GM15510 (cell line): Measurements from ENCODE around the gene CYP3A7.

ENCODE experiments used
- POLR2A ChIP-seq: IDR thresholded peaks from 3 replicates; pipeline ENCODE4 v1.6.1; 2011; ENCODE audit warnings: borderline replicate concordance; ENCODE audit not compliant: insufficient read length; ENCODE audit errors: extremely low read depth

Gene CYP3A7

DNA sequence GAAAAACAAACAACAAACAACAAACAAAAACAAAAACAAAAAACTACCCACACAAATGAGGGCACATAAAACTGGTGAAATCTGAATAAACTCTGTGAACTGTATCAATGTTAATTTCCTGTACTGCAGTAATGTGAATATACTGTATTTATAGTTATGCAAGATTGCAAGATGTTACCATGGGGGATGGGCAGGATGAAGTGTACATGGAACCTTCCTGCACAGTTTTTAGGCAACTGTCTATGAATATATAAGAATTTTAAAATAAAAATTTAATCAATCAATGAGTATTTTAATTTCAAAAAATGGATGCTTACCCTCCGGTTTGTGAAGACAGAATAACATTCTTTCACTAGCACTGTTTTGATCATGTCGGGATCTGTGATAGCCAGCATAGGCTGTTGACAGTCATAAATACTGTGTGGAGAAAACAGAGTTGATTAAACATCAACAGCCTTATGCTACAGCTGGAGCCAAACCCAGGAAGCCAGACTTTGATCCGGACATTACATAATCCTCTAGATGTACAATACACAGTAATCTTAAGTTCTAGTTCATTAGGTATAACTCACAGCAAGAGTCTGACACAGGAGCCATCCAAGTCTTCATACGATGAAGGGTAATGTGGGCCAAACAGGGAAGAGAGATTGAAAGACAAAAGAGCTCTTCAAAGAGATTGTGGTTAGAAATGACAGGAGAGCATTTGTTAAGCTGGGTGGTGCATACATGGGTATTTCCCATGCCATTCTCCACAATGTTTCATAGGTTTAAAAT, 14.8 kb downstream of the CYP3A7 start:
- TF ChIP-seq POLR2A, result no peak

DNA sequence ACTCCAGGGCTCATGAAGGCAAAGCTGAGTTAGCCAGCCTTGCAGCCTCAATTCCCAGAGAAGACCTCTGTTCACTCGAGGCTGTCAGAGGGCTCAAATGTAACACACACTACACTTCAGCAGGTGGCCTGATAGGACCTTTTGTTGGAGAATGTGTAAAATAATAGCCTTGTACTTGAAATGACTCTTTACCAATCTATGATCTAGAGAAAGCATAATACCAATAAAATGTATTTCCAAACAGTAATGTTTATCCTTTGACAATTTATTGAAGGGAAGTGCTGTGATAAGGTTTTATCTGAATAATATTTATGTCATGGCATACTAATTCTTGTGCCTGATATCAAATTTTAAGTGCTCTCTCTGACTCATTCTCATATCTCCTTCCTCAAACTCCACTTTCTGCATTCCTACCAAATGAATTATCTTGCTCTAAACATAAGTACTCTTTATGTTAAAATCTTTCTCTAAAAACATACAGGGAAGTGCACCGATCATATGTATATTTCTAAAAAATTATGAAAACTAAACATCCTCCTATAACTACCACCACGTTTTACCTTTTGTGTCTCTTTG, 20.9 kb downstream of the CYP3A7 start:
- TF ChIP-seq POLR2A, result no peak

DNA sequence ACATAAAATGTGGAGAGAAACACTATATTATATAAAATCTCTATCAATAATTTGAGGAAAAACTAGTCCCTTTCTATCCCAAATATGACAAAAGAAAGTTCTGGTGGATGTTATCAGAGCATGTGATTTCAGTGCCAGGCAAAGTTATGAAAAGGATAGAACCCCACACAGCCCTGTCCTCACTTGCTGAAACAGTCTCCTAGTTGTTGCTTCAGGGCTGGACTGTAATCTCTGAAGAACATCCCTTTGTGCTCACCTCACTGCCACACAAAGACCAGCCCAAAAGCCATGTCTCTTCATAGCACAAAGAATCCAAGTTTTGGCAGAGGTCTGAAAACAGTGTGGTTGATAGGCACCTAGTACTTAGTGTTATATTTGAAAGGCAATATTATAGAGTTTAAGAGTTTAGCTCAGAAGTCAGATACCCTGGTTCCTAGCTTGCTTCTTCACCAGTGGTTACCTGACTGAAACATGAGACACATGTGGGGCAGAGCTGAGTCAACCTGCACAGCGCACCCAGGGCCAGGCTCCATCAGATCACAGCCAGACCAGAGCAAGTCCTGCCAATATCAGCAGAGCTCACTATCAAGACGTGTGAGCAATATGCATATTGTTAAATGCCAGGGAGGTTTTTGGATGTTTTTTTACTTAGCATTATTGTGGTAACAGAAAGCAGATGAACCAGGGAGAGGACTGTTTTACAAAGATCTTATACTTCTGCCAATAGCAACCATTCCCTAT, 25.0 kb downstream of the CYP3A7 start:
- no peak for TF ChIP-seq POLR2A

DNA sequence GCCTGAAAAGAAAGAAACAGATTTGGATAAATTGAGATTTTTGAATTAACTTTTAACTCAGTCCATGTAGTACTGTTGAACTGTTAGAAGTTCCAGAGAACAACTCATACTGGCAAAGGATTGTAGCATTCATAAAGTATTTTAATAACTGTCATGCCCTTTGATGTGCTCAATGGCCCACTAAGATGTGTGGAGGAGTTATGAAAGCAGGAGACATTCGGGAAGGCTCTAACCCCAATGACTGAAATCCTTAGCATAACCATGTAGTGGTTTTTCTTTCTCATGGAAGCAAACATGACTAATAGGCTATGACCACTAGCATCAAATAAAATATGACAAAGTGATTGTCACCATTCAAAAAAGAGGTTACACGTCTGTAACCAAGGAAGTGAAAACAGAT, 25.7 kb downstream of the CYP3A7 start:
- TF ChIP-seq POLR2A, result no peak

DNA sequence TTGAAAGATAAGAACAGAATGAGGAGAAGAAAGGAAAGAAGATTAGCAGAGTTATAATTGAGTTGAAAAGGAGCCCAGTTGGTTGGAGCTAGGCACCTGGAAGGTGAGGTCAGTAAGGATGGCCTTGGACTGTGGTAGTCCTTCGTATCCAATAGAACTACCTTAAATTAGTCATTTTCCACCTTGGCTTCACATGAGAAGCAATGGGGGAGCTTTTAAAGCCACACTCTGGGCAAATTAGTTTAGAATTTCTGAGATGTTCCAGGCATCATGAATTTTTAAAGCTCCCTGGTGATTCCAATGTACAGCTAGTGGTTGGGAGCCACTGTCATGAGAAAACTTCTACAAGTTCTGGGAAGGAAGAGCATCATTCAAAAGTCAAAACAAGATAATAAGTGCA, 27.9 kb downstream of the CYP3A7 start:
- no peak for TF ChIP-seq POLR2A

DNA sequence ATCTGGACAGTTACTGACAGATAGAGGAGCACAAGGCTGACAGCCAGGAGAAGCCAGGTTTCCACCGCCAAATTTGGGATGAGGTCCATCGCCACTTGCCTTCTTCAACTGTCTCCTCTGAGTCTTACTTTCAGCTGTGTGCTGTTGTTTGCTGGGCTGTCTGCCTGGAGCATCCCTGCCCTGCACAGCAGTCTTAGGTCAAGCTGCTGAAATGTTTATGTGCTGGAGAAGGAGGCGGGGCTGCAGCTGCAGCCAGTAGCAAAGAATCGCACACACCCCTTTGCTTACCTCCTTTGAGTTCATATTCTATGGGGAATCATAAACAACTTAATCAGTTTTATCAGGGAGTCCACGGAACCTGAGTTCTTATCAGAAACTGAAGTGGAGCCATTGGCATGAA, 35.0 kb downstream of the CYP3A7 start:
- TF ChIP-seq POLR2A, result no peak

DNA sequence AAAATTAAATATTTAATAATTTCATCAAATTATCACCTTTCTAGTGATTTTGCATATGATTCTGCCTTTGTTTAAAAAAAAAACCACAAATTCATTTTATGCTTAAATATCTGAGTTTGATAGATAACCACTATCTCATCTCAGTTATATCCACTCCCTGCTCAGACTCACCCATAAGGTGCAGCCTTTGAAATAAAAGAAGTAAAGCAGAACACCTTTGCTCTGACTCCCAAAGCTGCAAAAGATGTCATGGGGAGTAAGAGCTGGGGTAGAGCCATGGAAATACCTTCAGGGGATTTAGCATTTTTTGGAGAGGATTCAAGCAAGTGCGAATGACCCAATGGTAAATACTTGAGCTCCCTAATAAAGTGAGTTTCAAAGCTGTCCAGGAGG, 40.1 kb downstream of the CYP3A7 start:
- no peak for TF ChIP-seq POLR2A

DNA sequence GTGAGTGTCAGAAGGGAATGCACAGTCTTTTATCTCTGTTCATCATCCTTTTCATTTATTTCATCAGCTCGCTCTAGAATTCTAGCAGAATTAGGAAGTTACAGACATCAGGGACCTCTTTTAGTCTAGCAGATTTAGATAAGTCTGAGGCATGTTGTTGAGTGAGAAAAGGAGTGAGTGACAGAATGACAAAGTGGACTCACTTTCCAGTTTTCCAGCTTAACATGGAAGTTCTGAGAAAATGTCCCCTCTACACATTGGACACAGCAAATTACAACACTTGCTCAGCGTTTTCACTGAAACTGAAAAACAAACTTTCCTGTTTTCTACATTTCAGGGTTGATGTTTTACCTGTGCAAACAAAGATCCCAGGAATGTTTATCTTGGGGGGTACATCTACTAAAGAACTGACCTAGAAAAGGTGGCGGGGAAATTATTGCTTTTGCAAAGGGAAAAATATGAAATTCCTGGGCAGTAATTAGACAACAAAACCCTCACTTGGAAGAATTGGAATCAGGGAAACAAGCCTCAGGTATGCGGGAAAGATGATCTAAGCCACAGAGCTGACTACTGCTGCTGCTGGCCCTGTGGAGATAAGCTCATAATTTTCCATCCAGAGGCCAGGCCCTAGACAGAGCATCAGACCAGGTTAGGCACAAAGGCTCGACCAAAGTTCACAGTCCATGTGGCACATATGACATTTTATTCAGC, 40.6 kb downstream of the CYP3A7 start:
- TF ChIP-seq POLR2A, result no peak

DNA sequence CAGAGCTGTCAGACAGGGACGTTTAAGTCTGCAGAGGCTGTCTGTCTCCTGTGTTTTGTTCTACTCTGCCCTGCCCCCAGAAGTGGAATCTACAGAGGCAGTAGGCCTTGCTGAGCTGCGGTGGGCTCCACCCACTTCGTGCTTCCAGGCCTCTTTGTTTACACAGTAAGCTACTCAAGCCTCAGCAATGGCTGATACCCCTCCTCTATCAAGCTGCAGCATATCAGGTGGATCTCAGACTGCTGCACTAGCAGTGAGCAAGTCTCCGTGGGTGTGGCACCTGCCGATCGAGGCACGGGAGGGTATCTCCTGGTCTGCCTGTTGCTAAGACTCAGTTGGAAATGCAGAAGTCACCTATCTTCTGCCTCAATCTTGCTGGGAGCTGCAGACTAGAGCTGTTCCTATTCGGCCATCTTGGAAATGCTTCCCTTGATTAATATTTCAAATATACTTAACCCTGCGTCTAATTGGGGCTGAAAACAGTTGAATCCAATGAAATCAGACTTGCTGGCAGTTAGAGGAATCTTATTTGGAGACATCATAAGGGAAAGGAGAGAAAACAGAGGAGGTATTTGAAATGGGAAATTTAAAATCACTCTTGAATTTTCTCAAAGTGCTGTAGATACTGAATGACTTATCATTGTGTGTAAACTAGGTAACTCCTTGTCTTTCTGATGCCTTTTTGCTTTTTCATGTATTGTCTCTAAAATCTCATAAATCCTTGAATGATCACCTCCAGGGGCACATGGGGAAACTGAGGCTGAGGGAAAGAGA, 41.4 kb downstream of the CYP3A7 start:
- TF ChIP-seq POLR2A, result no peak

DNA sequence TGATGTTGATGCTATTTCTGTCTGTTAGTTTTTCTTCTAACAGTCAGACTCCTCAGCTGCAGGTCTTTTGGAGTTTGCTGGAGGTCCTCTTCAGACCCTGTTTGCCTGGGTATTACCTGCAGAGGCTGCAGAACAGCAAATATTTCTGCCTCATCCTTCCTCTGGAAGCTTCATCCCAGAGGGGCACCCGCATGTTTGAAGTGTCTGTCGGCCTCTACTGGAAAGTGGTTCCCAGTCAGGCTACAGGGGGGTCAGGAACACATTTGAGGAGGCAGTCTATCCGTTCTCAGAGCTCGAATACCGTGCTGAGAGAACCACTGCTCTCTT, 41.9 kb downstream of the CYP3A7 start:
- TF ChIP-seq POLR2A, result no peak

DNA sequence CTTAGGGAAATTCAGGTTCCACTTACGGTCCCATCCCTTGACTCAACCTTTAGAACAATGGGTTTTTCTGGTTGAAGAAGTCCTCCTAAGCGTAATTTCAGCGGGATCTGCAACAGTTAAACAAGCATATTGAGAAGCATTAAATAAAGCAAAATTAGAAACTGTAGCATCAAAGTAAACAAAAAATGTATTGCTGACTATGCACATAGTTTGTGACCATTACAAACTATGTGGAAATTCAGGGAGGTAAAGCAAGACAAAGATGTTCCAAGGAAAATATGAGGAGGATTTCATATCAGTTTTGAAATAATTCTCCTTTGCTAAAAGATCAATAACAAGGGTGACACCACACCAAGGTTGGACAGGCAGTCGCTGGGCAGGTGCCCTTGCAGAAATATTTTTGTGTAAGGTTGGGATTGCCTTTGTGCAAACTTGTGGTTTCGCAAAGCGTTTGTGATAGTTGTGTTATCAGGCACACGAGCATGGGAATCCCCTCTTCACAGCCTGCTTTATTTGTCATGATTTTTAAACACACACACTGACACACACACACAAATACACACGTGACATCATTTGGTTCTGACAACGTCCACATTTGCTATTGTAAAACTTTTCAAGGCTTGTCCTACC, 49.8 kb downstream of the CYP3A7 start:
- TF ChIP-seq POLR2A, result no peak

DNA sequence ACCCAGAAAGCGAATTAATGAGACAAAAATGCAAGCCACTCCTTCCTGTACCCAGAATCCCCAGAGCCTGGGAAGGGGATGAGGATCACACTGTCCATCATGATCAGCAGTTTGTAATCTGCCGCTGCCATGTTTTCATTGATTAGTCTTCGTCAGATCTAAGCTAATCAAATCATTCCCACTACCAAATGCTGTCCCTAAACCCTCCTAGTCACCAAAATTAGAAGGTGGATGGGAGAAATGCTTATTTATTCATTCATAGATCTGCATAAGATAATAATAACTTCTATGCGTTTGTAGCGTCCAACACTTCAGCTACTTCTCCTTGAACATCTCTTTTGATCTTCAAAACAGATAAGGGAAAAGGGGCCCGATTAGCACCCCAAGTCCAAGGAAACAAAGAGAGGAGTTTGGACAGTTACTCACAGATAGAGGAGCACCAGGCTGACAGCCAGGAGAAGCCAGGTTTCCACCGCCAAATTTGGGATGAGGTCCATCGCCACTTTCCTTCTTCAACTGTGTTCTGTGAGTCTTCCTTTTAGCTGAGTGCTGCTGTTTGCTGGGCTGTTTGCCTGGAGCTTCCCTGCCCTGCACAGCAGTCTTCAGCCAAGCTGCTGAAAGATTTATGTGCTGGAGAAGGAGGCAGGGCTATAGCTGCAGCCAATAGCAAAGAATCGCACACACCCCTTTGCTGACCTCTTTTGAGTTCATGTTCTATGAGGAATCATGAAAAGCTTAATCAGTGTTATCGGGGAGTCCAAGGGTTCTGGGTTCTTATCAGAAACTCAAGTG, 55.4 kb downstream of the CYP3A7 start, which contains the start of gene CYP3A5:
CYP3A5 (minus strand) TSS at position 597 of the 792 bp plus-strand sequence; CDS start at position 497, 100 bp downstream.
- TF ChIP-seq POLR2A, result no peak

DNA sequence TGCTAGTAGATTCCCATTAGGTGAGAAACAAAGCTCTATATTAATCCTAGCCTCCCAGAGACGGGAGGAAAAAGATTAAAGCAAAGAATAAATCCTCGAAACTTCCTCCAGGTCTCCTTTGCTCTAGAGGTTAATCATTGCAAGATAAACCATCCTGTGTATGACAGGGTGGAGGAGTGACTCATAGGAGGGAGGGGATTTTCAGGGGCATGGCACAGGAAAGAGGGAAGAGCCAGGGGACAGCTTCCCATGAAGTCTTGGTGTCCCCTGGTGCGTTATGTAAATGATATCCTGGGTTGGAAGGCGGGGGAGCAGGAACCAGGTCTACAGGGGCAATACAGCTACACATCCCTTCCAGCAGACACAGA, 56.0 kb downstream of the CYP3A7 start:
- no peak for TF ChIP-seq POLR2A
